Measurements from ENCODE around the gene TBPL2. TPM values are rescaled to one million over a fixed set of nuclear protein-coding genes. Genes with fewer than 3 reads are reported as not detected.

Gene TBPL2
- total RNA-seq, 2 donors from 2014 or later = not detected

DNA sequence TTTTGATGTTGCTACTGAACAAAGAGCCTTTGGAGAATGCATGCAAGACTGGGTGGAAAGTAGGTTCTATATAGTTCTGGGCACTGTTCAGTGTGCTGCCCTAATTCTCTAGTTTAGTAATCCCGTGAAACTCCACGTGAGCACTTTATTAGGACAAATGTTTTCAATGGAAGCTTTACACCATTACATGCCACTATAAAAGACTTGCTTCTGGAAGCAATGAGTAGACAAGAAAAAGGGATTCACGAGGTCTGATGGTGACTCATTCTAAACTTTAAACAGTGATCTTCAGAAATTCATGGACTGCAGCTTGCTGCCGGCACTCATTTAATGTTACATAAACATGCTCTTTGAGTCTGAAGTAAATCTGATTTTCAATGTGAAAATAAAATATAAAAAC lies 51.1 kb downstream of the TBPL2 start:
- Histone ChIP-seq H3K27me3 (replicated peaks; ENCODE audit: insufficient read depth) (no peaks in the 10 kb centered on the region), H3K4me3 (no peak overlapping the region), H3K9me3 (no peaks in the 10 kb centered on the region), H3K4me1 (replicated peaks) (no peaks in the 10 kb centered on the region), H3K36me3 (no peaks in the 10 kb centered on the region), H3K27ac (no peak overlapping the region)
- intact Hi-C loops (cut with DNase I) = no loop called here
- TF ChIP-seq POLR2AphosphoS5 (IDR thresholded peaks at IDR 0.05) = no peak
- TF ChIP-seq, protein P1, sequence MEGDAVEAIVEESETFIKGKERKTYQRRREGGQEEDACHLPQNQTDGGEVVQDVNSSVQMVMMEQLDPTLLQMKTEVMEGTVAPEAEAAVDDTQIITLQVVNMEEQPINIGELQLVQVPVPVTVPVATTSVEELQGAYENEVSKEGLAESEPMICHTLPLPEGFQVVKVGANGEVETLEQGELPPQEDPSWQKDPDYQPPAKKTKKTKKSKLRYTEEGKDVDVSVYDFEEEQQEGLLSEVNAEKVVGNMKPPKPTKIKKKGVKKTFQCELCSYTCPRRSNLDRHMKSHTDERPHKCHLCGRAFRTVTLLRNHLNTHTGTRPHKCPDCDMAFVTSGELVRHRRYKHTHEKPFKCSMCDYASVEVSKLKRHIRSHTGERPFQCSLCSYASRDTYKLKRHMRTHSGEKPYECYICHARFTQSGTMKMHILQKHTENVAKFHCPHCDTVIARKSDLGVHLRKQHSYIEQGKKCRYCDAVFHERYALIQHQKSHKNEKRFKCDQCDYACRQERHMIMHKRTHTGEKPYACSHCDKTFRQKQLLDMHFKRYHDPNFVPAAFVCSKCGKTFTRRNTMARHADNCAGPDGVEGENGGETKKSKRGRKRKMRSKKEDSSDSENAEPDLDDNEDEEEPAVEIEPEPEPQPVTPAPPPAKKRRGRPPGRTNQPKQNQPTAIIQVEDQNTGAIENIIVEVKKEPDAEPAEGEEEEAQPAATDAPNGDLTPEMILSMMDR (IDR thresholded peaks at IDR 0.05) = no peak
- no peak for TF ChIP-seq POLR2A (IDR thresholded peaks at IDR 0.05)
- no peak for DNase-seq (ENCODE audit: low spot score)
- 60% methylated on average over 4 of the region's 4 CpGs for WGBS

DNA sequence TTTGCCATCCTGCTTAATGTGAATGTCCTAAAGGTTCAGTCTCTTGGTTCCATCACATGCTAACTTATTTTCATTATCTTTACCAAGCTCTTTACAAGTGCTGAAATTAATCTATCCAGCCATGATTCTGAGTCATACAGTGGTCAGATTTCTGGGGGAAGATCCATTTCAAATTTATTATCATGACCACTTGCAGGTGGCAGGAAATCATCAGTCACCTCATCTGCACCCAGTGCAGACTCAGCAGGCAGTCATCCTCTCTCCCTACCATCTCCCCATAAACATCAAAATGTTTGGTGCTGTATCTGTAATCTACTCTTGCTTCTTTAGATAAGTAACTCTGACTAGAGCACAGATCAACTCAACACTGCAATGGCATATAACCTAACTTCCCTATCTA lies 52.3 kb downstream of the TBPL2 start:
- H3K27ac ChIP-seq = no peak overlapping the region
- H3K4me1 ChIP-seq (replicated peaks) = no peaks in the 10 kb centered on the region
- intact Hi-C loops (cut with DNase I) = no loop called here
- no peak overlapping the region for H3K4me3 ChIP-seq
- H3K27me3 ChIP-seq (replicated peaks; ENCODE audit: insufficient read depth) = no peaks in the 10 kb centered on the region
- no peak for DNase-seq (ENCODE audit: low spot score)
- no peaks in the 10 kb centered on the region for H3K36me3 ChIP-seq
- TF ChIP-seq, protein P1 (IDR thresholded peaks at IDR 0.05) = no peak
- TF ChIP-seq POLR2AphosphoS5 (IDR thresholded peaks at IDR 0.05) (no peak), POLR2A (IDR thresholded peaks at IDR 0.05) (no peak)
- no peaks in the 10 kb centered on the region for H3K9me3 ChIP-seq

DNA sequence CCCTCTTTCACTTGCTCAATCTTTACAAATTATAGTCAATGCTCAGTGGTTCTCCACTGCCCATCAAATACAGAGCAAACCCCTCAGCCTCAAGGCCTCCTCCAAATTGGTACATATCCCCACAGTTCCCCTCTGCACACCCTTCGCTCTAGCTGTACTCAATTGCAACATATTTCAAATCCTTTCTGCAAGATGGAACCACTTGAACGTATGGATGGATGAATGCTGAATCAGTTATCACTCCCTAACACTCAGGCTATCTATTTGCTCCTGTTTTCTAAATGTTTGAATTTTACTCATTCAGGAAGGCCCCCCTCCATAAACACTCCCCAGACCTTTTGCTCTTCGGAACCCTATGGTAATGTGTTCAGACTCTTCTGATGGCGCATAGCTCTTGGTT lies 53.3 kb downstream of the TBPL2 start:
- intact Hi-C loops (cut with DNase I) = no loop called here
- H3K27ac ChIP-seq = no peak overlapping the region
- no peak overlapping the region for H3K4me3 ChIP-seq
- WGBS = 96% methylated on average over 4 of the region's 4 CpGs
- H3K36me3 ChIP-seq = no peaks in the 10 kb centered on the region
- H3K4me1 ChIP-seq (replicated peaks) = no peaks in the 10 kb centered on the region
- TF ChIP-seq POLR2AphosphoS5 (IDR thresholded peaks at IDR 0.05) (no peak), POLR2A (IDR thresholded peaks at IDR 0.05) (no peak)
- TF ChIP-seq, protein P1 (IDR thresholded peaks at IDR 0.05) = no peak
- DNase-seq (ENCODE audit: low spot score) = no peak
- no peaks in the 10 kb centered on the region for H3K27me3 ChIP-seq (replicated peaks; ENCODE audit: insufficient read depth)
- H3K9me3 ChIP-seq = no peaks in the 10 kb centered on the region

DNA sequence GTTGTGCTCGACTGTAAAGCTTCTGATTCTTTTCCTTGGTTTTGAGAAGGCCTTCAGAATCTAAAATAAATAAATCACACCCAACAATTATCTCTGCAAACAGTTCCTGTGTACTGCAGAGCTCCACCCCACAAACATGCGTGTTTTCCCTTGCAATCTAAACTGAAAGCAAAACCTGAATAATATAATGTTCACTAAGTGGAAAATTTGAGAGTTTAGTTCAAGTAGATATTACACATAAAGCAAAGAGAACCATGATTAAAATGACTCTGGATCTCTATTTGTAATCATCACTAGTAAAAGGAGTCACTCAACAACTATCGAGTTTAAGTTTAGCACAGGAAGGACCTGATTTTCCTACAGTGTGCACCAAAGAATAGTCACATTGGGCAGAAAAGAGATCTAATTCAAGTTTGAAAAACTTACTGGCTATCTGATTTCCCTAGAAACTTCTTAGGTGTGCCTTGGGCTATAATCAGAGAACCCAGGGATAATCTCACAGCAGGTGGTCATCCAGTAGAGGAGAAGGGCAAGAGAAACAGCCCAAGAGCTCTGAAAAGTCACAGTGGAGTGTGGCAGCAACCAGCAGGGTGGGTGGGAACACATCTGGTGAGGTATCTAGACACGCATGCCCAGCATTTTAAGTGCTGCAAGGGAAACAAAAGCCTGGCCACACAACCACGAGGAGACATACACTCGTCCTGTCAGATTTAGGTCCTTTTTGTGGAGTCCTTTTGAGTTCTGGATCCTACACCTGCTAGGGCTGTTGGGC lies 54.2 kb downstream of the TBPL2 start:
- no peak overlapping the region for H3K27ac ChIP-seq
- TF ChIP-seq, protein P1 (IDR thresholded peaks at IDR 0.05) = no peak
- no peak for TF ChIP-seq POLR2AphosphoS5 (IDR thresholded peaks at IDR 0.05)
- TF ChIP-seq POLR2A (IDR thresholded peaks at IDR 0.05) = no peak
- intact Hi-C loops (cut with DNase I) = no loop called here
- no peaks in the 10 kb centered on the region for H3K9me3 ChIP-seq
- H3K4me3 ChIP-seq = no peak overlapping the region
- no peaks in the 10 kb centered on the region for H3K4me1 ChIP-seq (replicated peaks)
- no peaks in the 10 kb centered on the region for H3K27me3 ChIP-seq (replicated peaks; ENCODE audit: insufficient read depth)
- 81% methylated on average over 6 of the region's 6 CpGs for WGBS
- no peaks in the 10 kb centered on the region for H3K36me3 ChIP-seq
- no peak for DNase-seq (ENCODE audit: low spot score)

DNA sequence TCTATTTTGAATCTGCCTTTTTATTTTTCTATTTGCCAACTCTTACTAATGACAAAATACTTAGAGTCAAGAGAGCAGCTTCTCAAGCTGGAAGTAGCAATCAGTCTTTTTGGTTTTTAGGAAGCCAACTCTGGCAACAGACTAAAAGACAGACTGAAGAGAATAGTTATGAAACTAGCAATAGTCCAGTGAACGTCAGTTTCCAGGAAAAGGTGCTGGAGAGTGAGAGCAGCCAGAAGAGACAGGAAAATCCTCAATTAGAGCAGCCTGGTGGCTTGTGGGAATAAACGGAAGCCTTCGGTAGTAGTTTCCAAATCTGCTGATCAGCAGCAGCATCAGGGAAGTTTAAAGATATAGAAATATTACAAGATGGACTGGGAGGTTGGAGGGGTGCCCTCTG lies 55.9 kb downstream of the TBPL2 start:
- whole genome bisulfite sequencing = 87% methylated on average over 3 of the region's 3 CpGs
- H3K27me3 ChIP-seq (replicated peaks; ENCODE audit: insufficient read depth) = no peaks in the 10 kb centered on the region
- DNase-seq (ENCODE audit: low spot score) = no peak
- no peak for TF ChIP-seq POLR2AphosphoS5 (IDR thresholded peaks at IDR 0.05)
- TF ChIP-seq POLR2A (IDR thresholded peaks at IDR 0.05) = no peak
- TF ChIP-seq, protein P1 (IDR thresholded peaks at IDR 0.05) = no peak
- H3K9me3 ChIP-seq = no peaks in the 10 kb centered on the region
- intact Hi-C loops (cut with DNase I) = no loop called here
- H3K4me3 ChIP-seq = no peak overlapping the region
- H3K4me1 ChIP-seq (replicated peaks) = no peaks in the 10 kb centered on the region
- H3K27ac ChIP-seq = no peak overlapping the region
- no peaks in the 10 kb centered on the region for H3K36me3 ChIP-seq
